ENCODE results near the gene CDH23.

Gene CDH23

GRCh38 chr10:71442859-71443570, 46.3 kb downstream of the CDH23 start:
- DNase-seq: no peak

DNA sequence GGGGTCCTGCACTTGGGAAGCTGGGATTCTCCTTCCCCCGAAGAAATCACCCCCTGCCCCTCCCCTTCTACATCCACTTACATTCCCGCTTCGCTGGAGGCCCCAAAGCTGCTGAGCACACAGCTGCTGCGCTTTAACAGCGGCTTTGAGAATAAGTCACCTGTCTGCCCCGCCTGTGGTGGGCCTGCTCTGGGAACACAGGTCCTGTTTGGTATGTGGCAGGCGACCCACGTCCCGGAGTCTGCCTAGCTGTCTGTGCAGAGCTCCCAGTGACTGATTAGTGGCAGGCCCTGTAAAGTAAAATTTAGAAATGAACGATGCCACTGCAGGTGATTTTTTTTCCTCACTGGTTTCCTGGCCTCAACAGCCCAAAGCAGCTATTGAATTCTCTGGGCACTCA, 47.0 kb downstream of the CDH23 start:
- DNase-seq: no peak

- no peak for DNase-seq
Measured at GRCh38 chr10:71444284-71445054, 47.7 kb downstream of the CDH23 start.

DNA sequence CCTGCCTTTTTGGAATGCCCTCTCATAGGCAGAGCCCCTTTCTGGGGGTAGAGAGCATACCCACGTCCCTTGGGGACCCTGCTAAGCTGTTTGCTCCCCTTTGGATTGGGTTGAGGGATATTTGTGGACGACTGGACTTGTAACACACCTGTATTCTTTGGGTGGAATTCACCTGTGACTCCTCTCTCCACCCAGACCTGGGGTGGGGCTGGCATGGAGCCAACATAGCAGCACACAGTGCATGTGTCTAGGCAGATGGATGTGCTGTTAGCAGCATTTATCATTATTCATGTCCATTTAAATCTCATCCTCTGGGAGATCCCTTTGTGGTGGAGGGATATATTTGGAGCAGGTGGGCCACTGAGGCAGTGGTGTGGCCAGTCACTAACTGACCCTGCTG, 51.0 kb downstream of the CDH23 start:
- peak; percentile 60 for DNase-seq

DNA sequence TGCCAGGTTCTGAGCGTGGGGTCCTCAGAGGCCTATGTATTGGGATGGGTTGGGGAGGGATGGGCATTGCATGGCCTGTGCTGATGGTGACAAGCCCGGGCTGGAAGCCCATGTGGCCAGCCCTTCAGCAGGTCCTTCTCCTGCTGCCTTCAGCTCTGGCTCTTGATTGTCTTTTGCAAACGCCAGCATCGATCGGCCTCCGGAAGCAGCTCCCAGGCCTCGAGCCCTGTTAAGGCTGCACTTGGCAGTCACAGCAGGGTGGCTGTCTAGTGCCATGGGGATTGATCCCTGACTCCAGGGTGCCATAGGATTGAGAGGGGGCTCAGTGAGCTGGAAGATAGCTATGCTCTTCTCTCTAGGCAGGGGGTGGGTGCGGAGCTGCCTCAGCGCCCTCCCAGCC, 51.4 kb downstream of the CDH23 start:
- DNase-seq: peak; percentile 93

GRCh38 chr10:71449026-71449425, 52.3 kb downstream of the CDH23 start:
- no peak for DNase-seq

DNA sequence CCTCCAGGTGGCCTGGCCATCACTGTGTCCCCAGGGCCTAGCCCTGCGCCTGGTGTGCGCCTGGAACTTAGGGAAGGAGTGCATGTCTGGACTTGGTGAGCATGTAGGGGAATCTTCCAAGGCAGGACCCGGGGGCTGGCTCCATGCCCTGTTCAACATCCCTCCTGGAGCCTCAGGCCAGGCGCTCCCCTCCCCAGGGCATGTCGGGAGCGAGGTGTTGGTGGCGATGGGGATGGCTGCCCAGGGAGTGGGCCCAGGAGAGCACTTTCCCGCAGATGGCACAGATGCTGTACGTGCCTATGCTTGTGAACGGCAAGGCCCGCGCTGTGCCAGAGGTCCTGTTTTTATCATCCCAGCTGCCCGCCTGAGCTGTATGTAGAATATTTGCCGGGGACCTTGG, 55.0 kb downstream of the CDH23 start:
- DNase-seq: no peak

- no peak for DNase-seq
Measured at GRCh38 chr10:71453186-71453585, 56.5 kb downstream of the CDH23 start.

GRCh38 chr10:71454347-71454746, 57.6 kb downstream of the CDH23 start:
- no peak for DNase-seq

- no peak for DNase-seq
Measured at GRCh38 chr10:71455035-71455434, 58.3 kb downstream of the CDH23 start.

- DNase-seq: no peak
Measured at GRCh38 chr10:71456631-71457030, 59.9 kb downstream of the CDH23 start.

DNA sequence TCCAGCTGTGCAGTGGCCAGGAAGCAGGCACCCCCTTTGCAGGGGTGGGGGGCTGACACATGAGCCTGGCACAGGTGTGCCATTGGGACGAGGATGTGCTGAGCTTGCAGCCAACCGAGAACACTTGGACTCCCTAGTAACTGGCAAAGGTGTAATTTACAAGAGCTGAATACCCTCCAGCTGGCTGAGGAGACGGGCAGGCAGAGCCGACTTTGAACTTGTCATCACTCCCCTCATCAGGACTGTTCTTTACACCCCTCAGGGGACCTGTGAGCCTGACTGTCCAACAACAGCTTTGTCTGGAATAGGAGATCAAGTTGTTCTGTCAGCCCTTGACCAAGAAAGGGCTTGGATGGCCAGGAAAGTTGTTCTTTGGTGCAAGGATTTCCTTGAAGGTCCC, 61.2 kb downstream of the CDH23 start:
- DNase-seq: no peak

GRCh38 chr10:71458387-71458786, 61.7 kb downstream of the CDH23 start:
- DNase-seq: no peak

DNA sequence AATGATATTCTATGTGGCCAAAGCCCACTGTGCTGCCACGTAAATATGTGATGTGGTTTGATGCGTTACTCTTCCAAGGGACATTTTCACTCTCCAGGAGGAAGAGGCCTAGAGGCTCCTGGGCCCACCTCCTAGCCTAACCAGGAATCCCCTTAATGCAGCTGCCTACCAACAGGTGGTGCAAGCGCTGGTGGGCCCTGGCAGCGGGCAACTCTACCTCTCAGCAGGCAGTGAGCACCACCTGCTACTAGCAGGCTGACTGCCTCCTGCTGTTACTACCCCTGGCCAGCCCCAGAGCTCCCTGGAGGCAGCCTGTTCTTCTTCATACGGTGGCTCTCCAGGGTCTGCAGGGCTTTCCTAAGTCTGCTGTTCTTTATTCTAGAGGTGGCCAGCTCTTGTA, 62.8 kb downstream of the CDH23 start:
- DNase-seq: peak; percentile 71

DNA sequence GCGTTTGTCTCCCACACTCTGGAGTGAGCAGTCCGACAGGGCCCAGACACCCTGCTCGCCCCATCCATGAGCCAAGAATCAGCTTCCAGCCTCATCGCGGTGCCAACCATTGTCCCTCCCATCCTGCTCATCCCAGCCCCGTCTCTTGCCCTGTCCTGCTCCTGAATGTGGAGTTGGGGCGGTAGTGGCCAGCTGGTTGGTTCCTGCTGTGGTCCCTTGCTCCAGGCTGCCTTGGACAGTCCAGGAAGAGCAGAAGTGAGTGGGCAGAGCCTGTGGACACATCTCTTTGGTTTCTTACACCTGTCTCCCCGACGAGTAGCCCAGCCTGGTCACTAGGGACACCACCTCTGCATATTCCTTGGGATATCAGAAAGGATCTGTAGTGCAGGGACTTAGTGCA, 63.9 kb downstream of the CDH23 start:
- no peak for DNase-seq

GRCh38 chr10:71461457-71461856, 64.7 kb downstream of the CDH23 start:
- DNase-seq: no peak

DNA sequence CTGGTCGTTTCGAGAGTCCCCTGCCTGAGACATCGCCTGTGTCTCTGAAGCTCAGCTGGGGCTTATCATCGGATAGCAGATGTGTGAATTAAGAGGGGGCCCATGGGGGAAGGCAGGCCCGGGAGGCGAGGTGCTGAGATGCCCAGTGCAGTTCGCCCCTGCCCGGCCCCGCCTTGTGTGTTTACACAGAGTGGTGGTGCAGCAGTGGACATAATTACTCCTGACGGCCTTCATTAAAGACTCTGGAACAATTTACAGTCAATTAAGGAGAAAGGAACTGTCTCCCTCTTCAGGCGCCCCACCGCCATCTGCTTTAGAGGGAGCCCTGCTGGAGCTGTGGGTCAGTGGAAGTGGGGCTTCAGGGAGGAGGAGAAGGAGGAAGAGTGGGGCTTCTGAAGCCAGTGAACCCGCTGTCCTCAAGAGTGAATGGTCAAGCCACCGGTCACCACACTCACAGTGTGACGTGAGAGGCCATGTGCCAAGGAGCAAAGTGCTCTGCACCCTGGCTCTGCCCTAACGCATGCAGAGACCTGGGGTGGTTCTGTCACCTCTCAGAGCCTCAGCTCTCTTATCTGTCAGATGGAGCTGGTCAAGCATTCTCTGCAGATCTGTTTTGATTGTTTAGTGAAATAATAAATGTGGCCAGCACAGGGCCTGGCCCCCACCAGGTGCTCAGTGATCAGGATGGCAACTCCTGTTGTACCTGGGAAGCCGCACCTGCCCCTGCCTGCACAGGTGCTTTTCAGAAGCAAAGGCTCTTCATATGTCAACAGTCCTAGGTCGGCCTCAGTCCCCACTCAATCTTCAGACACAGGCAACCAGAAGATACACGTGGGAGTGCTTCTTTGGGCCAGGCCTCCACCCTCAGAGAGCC, 65.6 kb downstream of the CDH23 start:
- DNase-seq: peak; percentile 90

GRCh38 chr10:71463111-71463510, 66.4 kb downstream of the CDH23 start:
- no peak for DNase-seq

- no peak for DNase-seq
Measured at GRCh38 chr10:71465551-71466252, 69.0 kb downstream of the CDH23 start.

- no peak for DNase-seq
Measured at GRCh38 chr10:71466330-71466729, 69.6 kb downstream of the CDH23 start.

GRCh38 chr10:71467161-71467560, 70.4 kb downstream of the CDH23 start:
- no peak for DNase-seq

DNA sequence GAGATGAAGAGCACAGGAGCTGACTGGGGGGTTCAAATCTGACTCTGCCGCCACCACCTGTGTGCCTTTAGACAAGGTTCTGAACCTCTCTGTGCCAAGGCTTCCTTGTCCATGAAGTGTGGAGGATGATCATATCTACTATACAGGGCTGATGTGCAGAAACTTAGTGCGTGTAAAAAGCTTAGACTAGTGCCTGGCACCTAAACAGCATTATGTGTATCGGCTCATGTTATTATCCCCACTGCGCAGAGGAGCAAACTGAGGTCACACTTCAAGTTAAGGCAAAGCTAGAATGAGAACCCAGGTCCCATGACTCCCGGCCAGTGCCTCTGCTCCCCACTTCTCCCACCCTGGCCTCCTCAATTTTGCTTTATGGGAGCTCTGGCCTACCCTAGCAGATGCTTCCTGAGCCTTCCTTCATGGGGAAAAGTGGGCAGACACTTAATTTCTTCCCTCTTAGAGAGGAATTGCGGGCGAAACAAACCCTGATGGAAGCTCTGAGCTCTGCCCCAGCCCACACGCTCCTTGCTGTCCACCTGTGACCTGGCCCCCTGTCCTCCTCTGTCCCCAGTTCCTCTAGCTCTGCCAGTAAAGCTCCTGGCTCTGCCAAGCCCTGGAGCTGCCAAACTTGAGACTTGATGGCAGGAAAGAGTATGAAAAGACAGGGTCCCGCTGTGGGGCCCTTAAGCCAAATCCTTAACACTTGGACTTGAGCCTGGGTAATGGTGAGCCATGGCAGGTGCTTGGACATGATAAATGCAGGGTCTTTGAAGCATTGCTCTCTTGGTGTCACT, 71.0 kb downstream of the CDH23 start:
- no peak for DNase-seq
